Activated CD4-positive, CD25-positive, alpha-beta regulatory T cell treated with anti-CD3 and anti-CD28 coated beads, Interleukin-2, amount 50 U/mL, for 24 hours (primary cell): ENCODE measurements around the gene ARL2BP.
A peak's percentile ranks its signal among the peaks of the same experiment; 100 is the strongest.
"Not testable (repeated sequence)": the region's sequence is repeated elsewhere in the genome, so short reads cannot be mapped to it uniquely, and the experiment has no call there.

Experiments
- ATAC-seq, 2 donors: fragments of 150-1000 bp; cut with Tn5 transposase; one replicate each; pipeline ENCODE4 v1.10.0; 2021; ENCODE audit warnings: mild to moderate bottlenecking in 1 of 2, moderate library complexity in 1 of 2

Gene ARL2BP

DNA sequence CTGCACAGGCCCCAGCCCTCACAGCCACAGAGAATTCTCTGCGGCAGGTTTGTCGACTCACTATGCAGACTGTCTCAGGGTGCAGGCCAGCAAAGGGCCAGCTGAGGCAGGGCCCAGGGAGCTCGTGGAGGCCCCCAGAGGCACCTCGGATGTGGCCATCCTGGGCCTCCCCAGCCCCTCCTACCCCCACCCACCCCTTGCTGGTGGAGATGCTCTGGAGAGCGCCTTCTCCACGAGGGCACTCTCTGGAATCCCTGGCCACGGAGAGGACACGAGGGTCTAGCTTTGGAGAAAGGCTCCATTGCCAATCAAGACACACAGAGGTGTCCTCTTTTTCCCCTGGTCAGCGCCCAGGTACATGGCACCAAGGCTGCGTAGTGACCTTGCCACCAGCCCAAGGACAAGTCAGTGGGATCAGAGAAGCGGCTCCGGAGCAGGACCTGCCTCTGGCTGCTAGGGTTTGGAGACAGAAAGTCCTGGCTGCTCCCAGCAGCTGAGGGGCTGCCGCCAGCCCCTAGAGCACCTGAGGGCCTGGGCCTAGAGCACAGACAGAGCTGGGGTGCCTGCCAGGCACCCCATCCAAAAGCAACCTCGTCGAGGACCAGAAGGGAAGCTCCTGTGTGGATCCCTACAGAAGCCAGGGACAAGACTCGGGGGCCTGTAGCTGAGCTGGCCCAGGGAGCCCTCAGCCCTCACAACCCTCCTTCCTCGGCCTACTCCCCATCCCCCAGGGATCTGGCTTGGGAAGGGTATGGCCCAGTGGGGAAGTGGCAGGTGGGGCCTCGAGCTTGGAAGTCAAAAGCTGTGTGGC is 18.7 kb downstream of the ARL2BP start:
- no peak for ATAC-seq

GRCh38 chr16:57264381-57264780 is 19.3 kb downstream of the ARL2BP start:
- no peak for ATAC-seq

DNA sequence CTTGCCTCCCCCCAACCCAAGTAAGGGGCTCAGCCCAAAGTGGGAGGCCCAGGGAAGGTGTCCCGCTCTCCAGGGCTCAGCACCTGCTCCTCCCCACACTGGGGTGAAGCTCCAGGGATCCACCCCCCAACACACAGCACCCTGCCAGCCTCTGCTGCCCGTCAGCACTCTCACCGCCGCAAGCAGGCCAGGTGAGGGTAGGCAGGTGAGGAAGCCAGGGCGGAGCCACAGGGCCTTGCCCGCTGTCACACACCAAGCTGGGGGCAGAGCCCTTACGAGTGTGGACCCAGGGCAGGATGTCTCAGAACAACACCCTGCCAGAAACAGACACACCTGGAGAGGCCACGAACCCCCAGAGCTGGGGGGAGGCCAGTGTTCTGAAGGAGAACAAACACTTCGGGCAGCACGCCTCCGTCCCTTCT is 19.9 kb downstream of the ARL2BP start:
- ATAC-seq: no peak

DNA sequence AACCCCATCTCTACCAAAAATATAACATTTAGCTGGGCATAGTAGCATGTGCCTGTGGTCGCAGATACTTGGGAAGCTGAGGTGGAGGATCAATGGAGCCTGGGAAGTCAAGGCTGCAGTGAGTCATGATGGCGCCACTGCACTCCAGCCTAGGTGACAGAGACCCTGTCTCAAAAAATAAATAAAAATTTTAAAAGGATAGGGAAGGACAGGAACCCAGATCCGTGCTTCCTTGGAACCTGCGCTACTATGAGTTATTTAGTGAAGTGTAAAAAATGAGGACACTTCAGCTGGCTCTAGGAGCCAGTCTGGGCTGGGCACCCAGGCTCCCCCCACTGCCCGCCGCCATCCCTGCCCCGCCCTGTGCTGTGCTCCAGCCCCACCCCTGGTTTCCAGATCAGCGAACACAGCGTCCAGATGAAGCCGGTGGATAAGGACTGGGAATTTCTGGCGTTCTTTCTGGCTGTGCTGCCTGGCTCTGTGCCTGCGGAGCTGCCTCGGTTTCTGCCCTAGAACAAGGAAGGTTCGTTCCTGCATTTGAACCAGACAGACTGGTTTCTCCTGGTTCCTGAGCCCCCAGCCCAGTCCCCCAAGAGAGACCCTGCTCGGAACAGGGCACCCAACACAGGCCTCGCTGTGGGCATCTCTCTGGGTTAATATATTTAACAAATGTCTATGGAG is 20.9 kb downstream of the ARL2BP start:
- no peak for ATAC-seq

DNA sequence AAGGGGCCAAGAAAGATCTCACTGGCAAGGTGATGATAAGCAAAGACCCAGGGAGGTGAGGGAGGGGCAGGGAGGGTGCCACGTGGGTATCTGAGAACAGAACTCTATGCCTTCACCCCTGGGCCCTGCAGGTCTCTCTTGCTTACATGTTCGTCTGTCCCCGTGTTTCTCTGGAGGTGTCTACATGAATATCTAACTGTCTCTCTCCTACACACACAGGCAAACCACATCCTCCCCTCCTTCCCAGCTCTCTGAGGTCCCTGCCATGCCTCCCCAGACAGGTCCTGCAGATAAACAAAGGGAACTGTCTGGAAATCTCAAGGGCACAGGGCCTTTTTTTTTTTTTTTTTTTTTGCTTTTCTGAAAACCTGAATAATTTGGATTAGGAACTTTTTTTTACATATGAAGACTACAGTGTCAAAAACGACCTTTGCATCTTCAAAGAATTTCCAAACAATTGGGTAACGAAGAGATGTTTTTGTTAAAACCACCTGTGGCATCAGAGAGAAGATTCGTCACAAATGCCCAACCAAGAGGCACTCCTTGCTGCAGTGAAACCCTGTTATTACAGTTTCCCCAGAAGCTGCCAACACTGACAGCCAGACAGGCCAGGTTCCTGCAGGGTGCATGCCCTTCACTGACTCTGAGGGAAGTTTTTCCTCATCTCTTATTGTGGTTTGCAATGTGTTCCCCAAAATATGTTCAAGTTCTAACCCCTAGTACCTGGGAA is 21.6 kb downstream of the ARL2BP start:
- ATAC-seq: peak; percentile 21 to 42

DNA sequence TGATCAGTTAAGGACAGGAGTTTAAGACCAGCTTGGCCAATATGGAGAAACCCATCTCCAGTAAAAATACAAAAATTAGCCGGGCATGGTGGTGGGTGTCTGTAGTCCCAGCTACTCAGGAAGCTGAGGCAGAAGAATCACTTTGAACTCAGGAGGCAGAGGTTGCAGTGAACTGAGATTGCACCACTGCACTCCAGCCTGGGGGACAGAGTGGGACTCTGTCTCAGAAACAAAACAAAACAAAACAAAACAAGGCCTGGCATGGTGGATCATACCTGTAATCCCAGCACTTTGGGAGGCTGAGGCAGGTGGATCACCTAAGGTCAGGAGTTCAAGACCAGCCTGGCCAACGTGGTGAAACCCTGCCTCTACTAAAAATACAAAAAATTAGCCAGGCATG is 22.3 kb downstream of the ARL2BP start:
- ATAC-seq: not testable (repeated sequence)

DNA sequence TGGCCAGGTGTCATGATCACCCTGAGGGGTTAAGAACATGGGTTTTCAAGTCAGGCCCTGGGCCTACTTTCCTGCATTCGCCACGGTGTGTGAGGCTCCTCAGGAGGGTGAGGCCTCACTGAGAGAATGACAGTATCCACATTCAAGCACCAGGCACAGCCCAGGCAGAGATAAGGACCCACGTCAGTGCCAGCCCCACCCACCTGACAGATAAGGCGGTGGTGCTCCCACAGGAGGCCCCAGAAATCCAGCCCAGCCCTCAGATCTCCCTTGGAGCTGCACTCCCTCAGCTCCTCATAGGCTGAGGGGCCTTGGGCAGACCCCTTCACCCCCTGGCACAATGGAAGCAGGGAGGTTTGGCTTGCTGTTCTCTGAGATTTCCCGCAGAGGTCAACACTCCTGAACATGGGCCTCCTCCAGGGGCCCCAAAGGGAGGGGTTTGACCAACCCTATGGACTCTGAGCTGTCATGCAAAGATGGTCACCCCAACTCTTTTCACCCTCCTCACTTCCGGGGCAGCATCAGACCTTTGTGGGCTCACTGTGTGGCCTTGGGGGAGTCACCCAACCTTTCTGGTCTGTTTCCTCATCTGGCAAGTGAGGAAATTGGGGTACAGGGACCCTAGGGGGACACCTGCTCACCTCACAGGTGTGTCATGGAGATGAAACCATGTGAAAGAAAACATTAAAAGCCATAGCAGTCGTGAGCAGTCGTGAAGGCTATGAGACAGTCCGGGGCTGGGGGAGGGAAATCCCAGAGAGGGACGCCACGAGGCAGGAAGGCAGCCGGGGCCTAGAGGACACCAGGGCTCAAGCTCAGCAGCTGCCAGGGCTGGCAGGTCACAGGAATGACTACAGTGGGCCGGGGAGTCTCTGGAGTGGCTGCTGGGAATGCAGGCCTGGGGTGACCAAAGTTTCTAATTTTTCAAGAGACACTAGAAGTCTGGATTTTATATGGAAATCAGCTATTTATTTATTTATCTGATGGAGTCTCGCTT is 24.0 kb downstream of the ARL2BP start:
- ATAC-seq: no peak

DNA sequence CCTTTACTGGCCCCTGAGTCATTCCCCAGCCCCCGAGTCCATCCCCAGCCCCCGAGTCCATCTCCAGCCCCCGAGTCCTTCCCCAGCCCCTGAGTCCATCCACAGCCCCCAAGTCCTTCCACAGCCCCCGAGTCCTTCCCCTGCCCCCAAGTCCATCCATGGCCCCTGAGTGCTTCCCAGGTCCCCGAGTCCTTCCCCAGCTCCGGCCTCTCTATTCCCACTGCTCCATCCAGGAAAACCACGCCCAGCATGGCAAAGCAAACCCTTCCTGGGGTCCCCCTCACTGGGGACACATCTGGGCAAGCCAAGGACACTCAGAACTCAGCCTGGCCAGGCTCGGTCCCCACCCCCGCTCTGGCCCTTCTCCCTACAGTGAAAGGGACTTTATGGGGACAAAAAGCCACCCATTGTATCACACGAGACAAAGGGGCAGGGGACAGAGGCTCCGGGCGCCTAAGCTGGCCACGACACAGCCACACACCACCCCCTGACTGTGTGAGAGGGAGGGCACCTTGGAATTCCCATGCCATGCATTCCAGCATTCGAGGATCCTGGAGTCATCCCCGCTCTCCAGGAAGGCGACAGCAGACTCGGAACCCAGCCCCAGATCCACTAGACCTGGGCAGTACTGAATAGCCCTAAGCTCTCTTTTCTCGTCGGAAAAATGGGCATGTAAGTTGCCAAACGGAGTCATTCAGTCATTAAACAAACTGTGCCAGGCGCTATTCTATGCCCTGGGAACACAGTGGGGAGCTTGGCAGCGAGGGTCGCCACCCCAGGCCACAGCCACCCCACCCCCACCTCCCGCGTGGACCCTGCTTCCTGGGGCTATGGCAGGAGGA is 25.4 kb downstream of the ARL2BP start:
- no peak for ATAC-seq

DNA sequence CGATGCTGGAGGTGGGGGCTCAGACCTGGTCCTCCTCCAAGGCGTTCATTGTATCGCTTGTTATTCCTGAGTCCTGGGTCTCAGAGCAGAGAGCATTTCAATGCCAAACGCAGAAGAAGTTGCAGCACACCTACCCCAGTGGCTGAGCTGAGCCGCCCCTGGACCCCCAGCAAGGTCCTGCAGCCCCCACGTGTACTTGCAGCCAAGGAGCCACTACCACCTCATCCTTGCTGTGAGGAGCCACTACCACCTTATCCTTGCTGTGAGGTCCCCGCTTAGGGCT is 25.9 kb downstream of the ARL2BP start:
- no peak for ATAC-seq

- ATAC-seq: no peak
These were observed 26.9 kb downstream of the ARL2BP start for GRCh38 chr16:57271867-57272495.

DNA sequence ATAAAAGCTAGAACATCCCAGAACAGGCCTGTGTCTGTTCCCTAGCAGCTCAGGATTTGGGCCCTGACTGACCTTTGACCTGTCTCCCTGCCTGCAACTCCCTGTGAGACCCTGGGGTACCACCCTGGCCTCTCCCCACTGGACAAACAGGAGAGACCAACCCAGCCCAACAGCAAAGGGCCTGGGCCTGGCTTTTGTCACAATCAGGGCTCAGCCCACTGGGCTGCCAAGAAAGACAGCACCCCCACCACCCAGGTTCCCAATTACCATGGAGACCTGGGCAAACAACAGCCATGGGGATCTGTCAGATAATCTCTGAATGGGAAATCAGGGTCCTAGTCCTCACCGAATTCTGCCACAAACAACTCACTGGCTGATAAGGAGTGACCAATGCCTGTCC is 28.3 kb downstream of the ARL2BP start:
- no peak for ATAC-seq

GRCh38 chr16:57273826-57274225 is 28.8 kb downstream of the ARL2BP start:
- ATAC-seq: no peak

GRCh38 chr16:57275946-57276345 is 30.9 kb downstream of the ARL2BP start:
- not testable (repeated sequence) for ATAC-seq

- no peak for ATAC-seq
These were observed 31.5 kb downstream of the ARL2BP start for GRCh38 chr16:57276596-57276995.

GRCh38 chr16:57277586-57277985 is 32.5 kb downstream of the ARL2BP start:
- ATAC-seq: peak; percentile 67 to 90

- ATAC-seq: no peak
These were observed 33.4 kb downstream of the ARL2BP start for GRCh38 chr16:57278494-57278893.

DNA sequence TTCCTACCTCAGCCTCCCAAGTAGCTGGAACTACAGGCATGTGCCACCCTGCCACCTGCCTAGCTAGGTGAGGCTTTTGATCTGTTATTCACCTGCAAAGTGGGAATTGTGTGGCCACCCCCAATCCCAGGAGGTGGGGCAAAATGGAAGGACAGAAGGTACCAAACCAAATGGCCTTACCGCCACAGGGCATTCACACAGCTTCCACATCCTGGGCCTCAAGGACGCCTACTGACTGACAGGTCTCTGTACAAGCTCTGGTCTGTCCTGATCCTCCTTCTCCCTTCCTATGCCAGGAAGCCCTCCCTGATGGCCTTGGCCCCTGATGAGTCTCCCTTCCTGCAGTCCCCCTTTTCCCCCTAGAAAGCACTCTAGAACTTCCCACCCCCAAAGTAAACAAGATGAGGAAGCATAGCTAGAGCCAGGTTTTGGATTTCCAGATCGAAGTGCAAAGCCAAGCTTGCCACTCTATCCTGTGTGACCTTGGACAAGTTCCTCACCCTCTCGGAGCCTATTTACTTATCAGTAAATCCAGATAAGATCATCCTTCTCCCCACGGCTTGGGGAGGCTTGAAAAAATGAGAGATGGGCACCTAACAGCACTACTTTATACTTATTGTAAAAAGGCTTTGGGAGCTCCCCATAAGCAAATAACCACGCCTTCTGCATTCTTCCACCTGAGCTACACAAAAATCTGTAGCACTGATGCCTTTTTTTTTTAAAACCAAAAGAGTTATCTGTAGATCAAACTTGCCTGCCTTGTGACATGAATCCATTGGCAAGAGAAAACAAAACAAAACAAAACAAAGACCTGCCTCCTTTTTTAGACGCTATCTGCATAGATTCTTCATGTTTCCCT is 35.0 kb downstream of the ARL2BP start:
- no peak for ATAC-seq

GRCh38 chr16:57281791-57282190 is 36.7 kb downstream of the ARL2BP start:
- no peak for ATAC-seq

DNA sequence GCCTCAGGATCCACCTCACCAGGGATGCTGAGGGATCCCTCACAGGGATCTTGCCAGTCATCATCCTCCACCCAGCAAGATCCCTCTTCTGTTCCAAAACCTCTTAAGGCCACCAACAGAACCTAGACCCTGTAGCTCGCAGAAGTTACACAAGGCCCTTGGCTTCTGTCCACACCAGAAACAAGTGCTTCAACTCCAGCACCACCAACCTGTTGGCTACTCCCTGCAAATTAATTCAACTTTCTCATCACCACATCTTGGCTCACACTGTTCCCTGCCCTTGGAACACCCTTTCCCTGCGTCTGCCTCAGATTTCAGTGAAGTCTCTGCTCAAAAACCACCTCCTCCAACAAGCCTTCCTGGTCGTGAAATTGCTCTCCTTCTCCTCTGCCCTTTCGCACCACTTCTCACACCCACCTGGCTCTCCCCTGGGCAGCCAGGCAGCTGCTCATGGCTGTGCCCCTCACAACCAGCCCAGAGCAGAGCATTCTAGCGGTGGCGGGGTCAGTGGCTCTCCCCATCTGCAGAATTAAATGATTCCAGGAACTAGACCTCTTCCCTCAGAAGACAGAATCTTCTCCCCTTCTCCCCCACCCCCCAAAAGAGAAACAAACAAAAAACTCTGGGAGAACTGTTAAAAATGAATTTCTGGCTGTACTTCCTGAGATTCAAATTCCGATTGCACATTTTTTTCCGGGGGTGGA is 37.6 kb downstream of the ARL2BP start:
- ATAC-seq: no peak
